ENCODE data around the gene SLC5A8.
"Not testable (repeated sequence)": the region's sequence is repeated elsewhere in the genome, so short reads cannot be mapped to it uniquely, and the experiment has no call there.

SLC5A8 gene

GRCh38 chr12:101168001-101168400, 42.0 kb downstream of the SLC5A8 start:
- no peak for DNase-seq (ENCODE audit: low read depth in 2 of 2)

- DNase-seq (ENCODE audit: low read depth in 2 of 2) = no peak
These were observed 43.2 kb downstream of the SLC5A8 start for GRCh38 chr12:101166866-101167265.

DNA sequence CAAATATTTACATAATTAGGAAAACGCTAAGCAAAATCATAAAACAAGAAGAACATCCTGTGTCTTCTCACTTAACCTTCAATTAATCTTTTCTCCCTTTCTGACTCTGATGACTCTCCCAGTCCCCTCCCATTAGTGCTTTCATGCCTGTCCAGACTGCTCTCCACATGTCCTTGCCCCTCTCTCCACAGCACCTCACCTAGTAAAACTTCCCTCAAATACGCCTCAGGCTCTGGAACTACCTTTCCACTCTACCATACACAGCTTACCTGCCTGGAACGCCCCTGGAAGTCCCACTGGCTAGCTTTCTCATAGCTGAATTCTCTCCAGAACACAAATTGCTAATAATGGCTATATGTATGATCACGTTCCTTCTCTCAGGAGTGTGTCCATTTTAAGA, 44.7 kb downstream of the SLC5A8 start:
- no peak for DNase-seq (ENCODE audit: low read depth in 2 of 2)

- not testable (repeated sequence) for DNase-seq (ENCODE audit: low read depth in 2 of 2)
These were observed 64.1 kb downstream of the SLC5A8 start for GRCh38 chr12:101145777-101146431.

- DNase-seq (ENCODE audit: low read depth in 2 of 2) = no peak
These were observed 82.4 kb downstream of the SLC5A8 start for GRCh38 chr12:101127521-101128219.

- no peak for DNase-seq (ENCODE audit: low read depth in 2 of 2)
These were observed 92.2 kb downstream of the SLC5A8 start for GRCh38 chr12:101117842-101118241.

DNA sequence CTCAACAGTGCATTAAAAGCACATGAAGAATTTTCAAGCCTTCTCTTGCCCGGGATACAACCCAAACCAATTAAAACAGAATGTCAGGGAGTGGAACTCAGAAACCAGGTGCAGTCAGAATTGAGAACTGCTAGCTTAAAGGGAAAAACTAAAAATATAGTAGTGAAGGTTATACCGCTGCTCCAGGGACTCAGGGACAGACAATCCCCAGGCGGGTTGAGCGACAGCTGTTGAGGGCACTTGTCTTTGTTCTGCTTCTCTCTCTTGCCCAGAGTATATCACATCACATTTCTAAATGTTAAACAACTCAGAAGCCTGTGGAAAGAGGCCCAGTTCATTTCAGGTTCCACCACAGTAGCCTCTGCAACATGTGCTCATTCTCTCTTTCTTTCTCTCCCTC, 93.1 kb downstream of the SLC5A8 start:
- no peak for DNase-seq (ENCODE audit: low read depth in 2 of 2)

DNA sequence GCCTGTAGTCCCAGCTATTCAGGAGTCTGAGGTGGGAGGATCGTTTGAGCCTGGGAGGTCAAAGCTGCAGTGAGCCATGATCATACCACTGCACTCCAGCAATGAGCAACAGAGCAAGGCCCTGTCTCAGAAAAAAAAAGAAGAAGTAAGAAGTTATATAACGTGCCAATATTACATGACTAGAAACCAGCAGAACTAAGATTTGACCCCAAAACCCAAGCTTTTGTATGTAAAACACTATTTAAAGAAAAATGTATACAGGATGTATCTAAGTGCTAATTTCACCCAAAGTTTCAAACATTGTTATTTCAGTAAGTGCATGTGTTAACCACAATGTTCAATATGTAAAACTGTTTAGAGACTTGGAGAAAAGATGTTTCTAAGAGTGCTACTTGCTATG, 94.7 kb downstream of the SLC5A8 start:
- DNase-seq (ENCODE audit: low read depth in 2 of 2) = no peak

DNA sequence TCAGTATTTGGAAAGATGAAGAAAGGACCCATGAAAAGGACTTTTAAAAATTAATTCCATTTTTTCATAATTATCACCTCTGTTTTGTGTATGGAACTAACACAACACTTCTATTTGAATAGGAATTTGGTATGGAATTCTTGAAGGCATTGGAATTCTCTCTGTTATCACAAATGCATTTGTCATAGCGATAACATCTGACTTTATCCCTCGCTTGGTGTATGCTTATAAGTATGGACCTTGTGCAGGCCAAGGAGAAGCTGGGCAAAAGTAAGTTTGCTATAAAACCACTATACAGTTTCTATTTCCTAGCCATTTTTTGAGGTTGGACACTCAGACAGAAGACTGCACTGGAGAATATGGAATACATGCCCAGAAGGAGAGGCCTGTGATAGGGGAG, 98.6 kb downstream of the SLC5A8 start:
- DNase-seq (ENCODE audit: low read depth in 2 of 2) = no peak

- DNase-seq (ENCODE audit: low read depth in 2 of 2) = no peak
These were observed 99.2 kb downstream of the SLC5A8 start for GRCh38 chr12:101110866-101111265.

GRCh38 chr12:101108130-101108529, 101.9 kb downstream of the SLC5A8 start:
- DNase-seq (ENCODE audit: low read depth in 2 of 2) = no peak

DNA sequence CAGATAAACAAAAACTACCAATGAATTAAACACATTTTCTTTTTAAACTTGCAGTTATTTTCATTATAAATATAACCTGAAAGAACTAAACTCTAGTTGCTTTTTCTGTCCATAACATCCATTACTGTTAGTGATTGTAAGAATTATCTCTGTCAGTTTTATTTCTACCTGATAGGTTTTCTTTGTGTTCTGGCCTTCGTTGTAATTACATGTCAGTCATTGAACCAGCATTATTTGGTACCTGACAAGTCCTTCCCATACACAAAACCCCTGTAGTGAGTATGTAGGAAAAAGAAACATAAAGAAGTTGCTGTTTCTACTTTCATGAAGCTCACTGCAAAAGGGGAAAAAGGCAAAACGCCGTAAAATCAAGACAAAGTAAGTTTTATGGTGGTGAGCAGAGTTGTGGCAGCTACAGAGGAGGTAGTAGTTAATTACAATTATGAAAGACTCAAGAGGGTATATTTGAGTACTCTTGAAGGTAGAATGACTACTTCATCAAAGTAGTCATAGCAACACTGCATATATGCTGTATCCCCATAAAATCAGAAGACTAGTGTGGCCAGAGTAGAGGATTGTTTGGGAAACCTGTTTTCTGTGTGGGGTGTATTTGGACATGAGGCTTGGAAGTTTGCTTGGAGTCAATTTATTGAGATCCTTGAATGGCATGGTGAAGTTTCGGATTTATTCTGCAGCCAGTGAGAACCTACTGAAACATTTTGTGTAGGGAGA, 102.8 kb downstream of the SLC5A8 start:
- DNase-seq (ENCODE audit: low read depth in 2 of 2) = no peak

All from stimulated activated CD8-positive, alpha-beta memory T cell treated with anti-CD3 and anti-CD28 coated beads, Interleukin-15, amount 100 ng/mL, for 48 hours (primary cell).